K562 (cell line): ENCODE data around the gene PGF. TPM values are rescaled to one million over a fixed set of nuclear protein-coding genes. Genes with fewer than 3 reads are reported as not detected.

Experiments used
- ETS2 ChIP-seq: IDR thresholded peaks from 2 replicates; pipeline ENCODE4 v1.6.1; 2016; ENCODE audit warnings: borderline replicate concordance, missing genetic modification characterization, mild to moderate bottlenecking, moderate library complexity, missing compliant biosample characterization; ENCODE audit not compliant: poor library complexity, severe bottlenecking
- FOXJ2 ChIP-seq: fragments of 200-800 bp; sonication (Bioruptor generic); IDR thresholded peaks from 2 replicates; pipeline ENCODE4 v1.6.1; 2016; ENCODE audit warnings: missing genetic modification characterization, missing compliant biosample characterization
- KLF16 ChIP-seq: IDR thresholded peaks from 2 replicates; pipeline ENCODE4 v1.6.1; 2016; ENCODE audit warnings: antibody characterized with exemption
- LCOR ChIP-seq: sonication (generic); formaldehyde crosslinking; IDR thresholded peaks from 2 replicates; pipeline ENCODE4 v1.8.0; 2022; ENCODE audit warnings: mild to moderate bottlenecking, missing genetic modification reagents
- STAT6 ChIP-seq: sonication (generic); formaldehyde crosslinking; IDR thresholded peaks from 2 replicates; pipeline ENCODE4 v1.8.1; 2023; ENCODE audit warnings: mild to moderate bottlenecking, missing genetic modification reagents
- TRIM28 ChIP-seq: fragments of 450-650 bp; IDR thresholded peaks from 2 replicates; pipeline ENCODE4 v1.6.1; 2017
- ZC3H4 ChIP-seq: sonication (generic); formaldehyde crosslinking; IDR thresholded peaks from 2 replicates; pipeline ENCODE4 v1.9.0; 2021; ENCODE audit warnings: missing genetic modification reagents, borderline replicate concordance
- ZNF764 ChIP-seq: fragments of 250-450 bp; sonication (Bioruptor Pico); IDR thresholded peaks from 2 replicates; pipeline ENCODE4 v1.4.0; 2020; ENCODE audit warnings: low read depth, mild to moderate bottlenecking, moderate library complexity
- polyA plus RNA-seq, 8 experiments: library from polyadenylated mRNA; depleted of rRNA in 4 of 8; stranded (reverse) in 5 of 8; unstranded in 3 of 8; fragments of >200 nt; fragmentation: Nextera tagmentation in 2 of 8; fragmentation: Illumina TruSeq in 1 of 8; extraction: Ambion mirVana in 2 of 8; extraction: Trizol in 1 of 8; gene quantifications; 2 replicates each; pipeline versions ENCODE4 v1.2.1 to v1.2.3, GENCODE V29; 2011 to 2014; ENCODE audit warnings: inconsistent platforms in 1 of 8, missing spikeins in 1 of 8
- total RNA-seq, 7 experiments: library from RNA; depleted of rRNA in 6 of 7; stranded (reverse); fragments of >200 nt in 6 of 7; fragmentation: Illumina TruSeq in 2 of 7; extraction: Trizol in 2 of 7; gene quantifications; 2 replicates each; pipeline versions ENCODE4 v1.2.1 to v1.2.3, GENCODE V29; 2011 to 2021; ENCODE audit warnings: low replicate concordance in 1 of 7
- TF ChIP-seq, protein P1 (sequence below): fragments of 250-450 bp; sonication (Bioruptor Pico); IDR thresholded peaks from 2 replicates; pipeline ENCODE4 v1.5.0; 2021; ENCODE audit warnings: mild to moderate bottlenecking, borderline replicate concordance

Gene PGF
- total and polyA plus RNA-seq, 9 of the 15 experiments (the other 6 are each of a cell fraction or from before 2014, with no cell fraction given): 0.04 to 0.44 (median 0.18) TPM

DNA sequence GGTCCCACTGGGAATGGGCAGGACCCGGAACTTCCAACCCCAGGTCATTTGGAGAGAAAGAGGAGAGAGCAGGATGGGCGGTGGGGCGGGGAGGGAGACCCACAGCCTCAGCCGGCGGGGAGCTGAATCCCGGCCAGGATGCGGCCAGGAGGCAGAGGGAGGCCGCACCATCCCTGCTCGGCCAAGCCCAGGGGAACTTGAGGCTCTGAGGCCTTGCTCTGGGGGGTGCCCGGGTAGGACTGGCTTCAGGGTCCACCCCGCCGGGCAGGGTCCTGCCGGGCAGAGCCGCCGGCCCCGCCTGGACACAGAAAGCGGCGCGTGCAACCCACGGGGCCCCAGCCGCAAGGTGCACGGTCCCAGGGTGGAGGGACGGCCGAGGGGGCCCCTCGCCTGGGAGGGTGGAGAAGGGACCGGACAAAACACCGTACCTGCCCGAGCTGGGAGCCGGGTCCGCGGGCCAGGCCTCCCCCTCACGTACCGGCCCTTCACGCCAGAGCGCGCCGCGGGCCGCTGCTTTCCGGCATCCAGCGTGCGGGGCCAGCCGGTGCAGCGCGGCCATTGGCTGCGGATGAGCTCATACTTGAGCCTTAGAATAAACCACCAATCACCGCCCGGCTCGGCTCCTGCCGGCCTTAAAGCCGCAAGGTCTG, 32.5 kb downstream of the PGF start, which contains the start of gene RPS6KL1 (continued):
- TF ChIP-seq ETS2 (no peak), LCOR (CRISPR knock-in tag) (no peak), ZC3H4 (CRISPR knock-in tag) (no peak), KLF16 (no peak), ZNF764 (CRISPR knock-in tag) (no peak), FOXJ2 (tag) (no peak), TRIM28 (no peak), STAT6 (no peak)
- TF ChIP-seq, protein P1, sequence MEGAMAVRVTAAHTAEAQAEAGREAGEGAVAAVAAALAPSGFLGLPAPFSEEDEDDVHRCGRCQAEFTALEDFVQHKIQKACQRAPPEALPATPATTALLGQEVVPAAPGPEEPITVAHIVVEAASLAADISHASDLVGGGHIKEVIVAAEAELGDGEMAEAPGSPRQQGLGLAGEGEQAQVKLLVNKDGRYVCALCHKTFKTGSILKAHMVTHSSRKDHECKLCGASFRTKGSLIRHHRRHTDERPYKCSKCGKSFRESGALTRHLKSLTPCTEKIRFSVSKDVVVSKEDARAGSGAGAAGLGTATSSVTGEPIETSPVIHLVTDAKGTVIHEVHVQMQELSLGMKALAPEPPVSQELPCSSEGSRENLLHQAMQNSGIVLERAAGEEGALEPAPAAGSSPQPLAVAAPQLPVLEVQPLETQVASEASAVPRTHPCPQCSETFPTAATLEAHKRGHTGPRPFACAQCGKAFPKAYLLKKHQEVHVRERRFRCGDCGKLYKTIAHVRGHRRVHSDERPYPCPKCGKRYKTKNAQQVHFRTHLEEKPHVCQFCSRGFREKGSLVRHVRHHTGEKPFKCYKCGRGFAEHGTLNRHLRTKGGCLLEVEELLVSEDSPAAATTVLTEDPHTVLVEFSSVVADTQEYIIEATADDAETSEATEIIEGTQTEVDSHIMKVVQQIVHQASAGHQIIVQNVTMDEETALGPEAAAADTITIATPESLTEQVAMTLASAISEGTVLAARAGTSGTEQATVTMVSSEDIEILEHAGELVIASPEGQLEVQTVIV (CRISPR knock-in tag): peak; percentile 87
